BLaER1 treated with 17β-estradiol and CSF1 and Interleukin-3, amounts not matched to agents 10 nM and 100 nM (cell line): Measurements from ENCODE around the gene MGAT4B.

ENCODE experiments used
- H3K27ac ChIP-seq, 11 experiments: shearing (Covaris generic); formaldehyde crosslinking; 2 replicates each; pipeline ENCODE4 v1.8.1; 2022
- H3K27me3 ChIP-seq, 11 experiments: shearing (Covaris generic); formaldehyde crosslinking; 2 replicates each; pipeline ENCODE4 v1.8.1; 2022
- H3K36me3 ChIP-seq, 11 experiments: shearing (Covaris generic); formaldehyde crosslinking; 2 replicates each; pipeline ENCODE4 v1.8.1; 2022
- H3K4me1 ChIP-seq, 10 experiments: shearing (Covaris generic); formaldehyde crosslinking; 2 replicates each; pipeline ENCODE4 v1.8.1; 2022
- H3K4me2 ChIP-seq, 11 experiments: shearing (Covaris generic); formaldehyde crosslinking; 2 replicates each; pipeline ENCODE4 v1.8.1; 2022
- H3K4me3 ChIP-seq, 10 experiments: shearing (Covaris generic); formaldehyde crosslinking; 2 replicates each; pipeline ENCODE4 v1.8.1; 2022
- H3K9ac ChIP-seq, 11 experiments: shearing (Covaris generic); formaldehyde crosslinking; 2 replicates each; pipeline ENCODE4 v1.8.1; 2022
- H3K9me3 ChIP-seq, 11 experiments: shearing (Covaris generic); formaldehyde crosslinking; replicated peaks in 1 of 11; 2 replicates each; pipeline ENCODE4 v1.8.1; 2022
- H4K20me1 ChIP-seq, 11 experiments: shearing (Covaris generic); formaldehyde crosslinking; 2 replicates each; pipeline ENCODE4 v1.8.1; 2022
- Cebpa-rat ChIP-seq, 11 experiments: shearing (Covaris generic); IDR thresholded peaks; 2 replicates each; pipeline ENCODE4 v1.8.1; 2022

The MGAT4B gene

DNA sequence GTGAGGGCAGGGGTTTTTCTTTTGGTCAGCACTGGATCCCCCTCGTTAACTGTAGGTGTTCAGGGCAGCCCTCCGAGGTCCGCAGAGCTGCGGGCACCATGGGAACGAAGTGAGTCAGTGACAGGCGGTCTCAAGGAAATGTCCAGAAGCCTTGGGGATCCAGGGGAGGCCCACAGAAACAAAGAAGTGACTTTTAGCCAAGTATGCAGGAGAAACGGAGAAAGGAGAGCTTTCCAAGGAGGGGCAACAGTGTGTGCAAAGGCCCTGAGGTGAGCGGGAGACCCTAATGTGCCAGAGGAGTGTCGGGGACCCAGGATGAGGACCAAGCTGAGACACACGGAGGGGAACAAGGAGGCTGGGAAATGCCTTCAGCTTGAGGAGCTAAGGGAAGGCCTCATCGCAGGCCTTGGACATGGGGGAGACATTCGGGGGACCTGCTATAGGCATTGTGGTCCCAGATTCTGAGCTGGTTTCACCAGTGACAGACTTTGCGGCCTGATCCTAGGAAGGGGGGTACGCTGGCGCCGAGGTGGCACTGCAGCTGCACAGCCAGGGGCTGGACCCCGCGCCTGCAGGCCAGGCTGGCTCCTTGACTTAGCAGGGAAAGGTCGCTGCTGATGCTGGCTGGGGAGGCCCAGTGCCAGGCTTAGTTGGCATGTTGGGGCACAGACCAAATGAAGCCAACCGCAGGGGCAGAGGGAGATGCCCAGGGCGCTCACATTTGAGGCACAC, 9.6 kb downstream of the MGAT4B start:
- H3K27ac ChIP-seq, result peak overlapping the region; percentile 56 to 85 (median 75); a peak in 17 of 22 replicates

GRCh38 chr5:179795863-179796833, 10.5 kb downstream of the MGAT4B start:
- H3K4me2 ChIP-seq, result peak overlapping the region; percentile 83 to 99 (median 95)
- peak overlapping the region; percentile 74 to 87 (median 79) for H3K9ac ChIP-seq
- peaks cover 33 to 44% (median 42%) of the 10 kb centered on the region in 11 experiments for H3K36me3 ChIP-seq
- H3K4me3 ChIP-seq, result peak overlapping the region; percentile 54 to 75 (median 64)
- peaks cover 20 to 75% (median 46%) of the 10 kb centered on the region in 11 experiments; a peak in 20 of 22 replicates for H4K20me1 ChIP-seq
- no peaks in the 10 kb centered on the region for H3K9me3 ChIP-seq
- H3K27ac ChIP-seq, result peak overlapping the region; percentile 56 to 85 (median 75); a peak in 21 of 22 replicates
- no peak for TF ChIP-seq Cebpa-rat (IDR thresholded peaks at IDR 0.05)
- peaks cover 55 to 64% (median 60%) of the 10 kb centered on the region in 10 experiments for H3K4me1 ChIP-seq
- no peaks in the 10 kb centered on the region for H3K27me3 ChIP-seq

More for the DNA sequence above, 9.6 kb downstream of the MGAT4B start:
- no peaks in the 10 kb centered on the region for H3K9me3 ChIP-seq
- peak overlapping the region; percentile 83 to 99 (median 95) for H3K4me2 ChIP-seq
- peak overlapping the region; percentile 74 to 87 (median 79) for H3K9ac ChIP-seq
- peaks cover 33 to 49% (median 45%) of the 10 kb centered on the region in 11 experiments for H3K36me3 ChIP-seq
- H3K4me1 ChIP-seq, result peaks cover 51 to 61% (median 58%) of the 10 kb centered on the region in 10 experiments
- H4K20me1 ChIP-seq, result peaks cover 26 to 74% (median 55%) of the 10 kb centered on the region in 11 experiments
- no peaks in the 10 kb centered on the region for H3K27me3 ChIP-seq
- peak overlapping the region; percentile 54 to 75 (median 64) for H3K4me3 ChIP-seq
- TF ChIP-seq Cebpa-rat (IDR thresholded peaks at IDR 0.05), result no peak

DNA sequence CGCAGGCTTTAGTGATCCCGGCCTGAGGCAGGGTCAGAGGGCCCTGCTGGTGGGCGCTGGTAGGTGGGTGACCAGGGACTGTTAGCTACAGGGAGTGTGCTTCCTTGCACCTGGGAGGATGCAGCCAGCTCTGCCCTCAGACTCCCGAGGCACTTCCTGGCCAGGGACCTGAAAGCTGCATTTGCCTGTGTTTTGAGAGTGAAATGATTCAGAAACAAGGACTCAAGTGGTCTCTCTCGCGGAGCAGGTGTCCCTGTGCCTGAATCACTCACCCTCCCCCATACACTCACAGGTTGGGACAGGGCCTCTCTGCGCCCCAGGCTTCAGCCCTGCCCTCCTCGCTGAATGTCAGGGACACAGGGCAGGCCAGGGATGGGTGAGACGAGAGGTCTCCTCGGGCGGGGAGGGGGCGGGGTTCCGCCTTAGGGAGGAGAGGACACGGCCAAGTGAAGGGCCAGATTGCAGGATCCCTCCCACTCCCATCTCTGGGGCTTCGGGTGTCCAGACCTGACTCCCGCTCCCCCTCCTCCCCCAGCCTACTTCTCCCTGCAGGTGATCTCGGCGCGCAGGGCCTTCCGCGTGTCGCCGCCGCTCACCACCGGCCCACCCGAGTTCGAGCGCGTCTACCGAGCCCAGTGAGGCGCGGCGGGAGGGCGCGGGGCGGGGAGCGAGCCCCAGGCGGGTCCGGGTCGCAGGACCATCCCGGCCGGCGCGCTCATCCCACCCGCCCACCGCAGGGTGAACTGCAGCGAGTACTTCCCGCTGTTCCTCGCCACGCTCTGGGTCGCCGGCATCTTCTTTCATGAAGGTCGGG, 11.4 kb downstream of the MGAT4B start:
- Histone ChIP-seq H4K20me1 (peaks cover 17 to 67% (median 37%) of the 10 kb centered on the region in 11 experiments; a peak in 20 of 22 replicates), H3K36me3 (peaks cover 31 to 37% (median 33%) of the 10 kb centered on the region in 11 experiments), H3K4me3 (peak overlapping the region; percentile 54 to 75 (median 64)), H3K9ac (peak overlapping the region; percentile 74 to 87 (median 79); a peak in 21 of 22 replicates), H3K4me2 (peak overlapping the region; percentile 83 to 99 (median 95)), H3K27ac (peak overlapping the region in 5 of 11 experiments; percentile 42 to 85 (median 75); a peak in 11 of 22 replicates), H3K27me3 (no peaks in the 10 kb centered on the region), H3K4me1 (peaks cover 59 to 67% (median 63%) of the 10 kb centered on the region in 10 experiments), H3K9me3 (no peaks in the 10 kb centered on the region)
- no peak for TF ChIP-seq Cebpa-rat (IDR thresholded peaks at IDR 0.05)

GRCh38 chr5:179794575-179794974, 12.1 kb downstream of the MGAT4B start:
- peak overlapping the region; percentile 83 to 99 (median 95) for H3K4me2 ChIP-seq
- peak overlapping the region; percentile 11 to 75 (median 55); a peak in 15 of 20 replicates for H3K4me3 ChIP-seq
- peaks cover 24 to 30% (median 27%) of the 10 kb centered on the region in 11 experiments for H3K36me3 ChIP-seq
- TF ChIP-seq Cebpa-rat (IDR thresholded peaks at IDR 0.05), result no peak
- no peaks in the 10 kb centered on the region for H3K27me3 ChIP-seq
- peaks cover 59 to 67% (median 63%) of the 10 kb centered on the region in 10 experiments for H3K4me1 ChIP-seq
- peaks cover 15 to 60% (median 32%) of the 10 kb centered on the region in 11 experiments; a peak in 19 of 22 replicates for H4K20me1 ChIP-seq
- H3K9me3 ChIP-seq, result peaks cover 0 to under 1% (median 0%) of the 10 kb centered on the region in 11 experiments; a peak in 1 of 22 replicates
- peak overlapping the region in 10 of 11 experiments; percentile 52 to 84 (median 81); a peak in 14 of 22 replicates for H3K27ac ChIP-seq
- peak overlapping the region; percentile 64 to 85 (median 79) for H3K9ac ChIP-seq

- H3K27ac ChIP-seq, result peak overlapping the region in 10 of 11 experiments; percentile 52 to 84 (median 81); a peak in 21 of 22 replicates
- TF ChIP-seq Cebpa-rat (IDR thresholded peaks at IDR 0.05), result no peak
- peak overlapping the region; percentile 64 to 85 (median 79) for H3K9ac ChIP-seq
- peaks cover 59 to 67% (median 63%) of the 10 kb centered on the region in 10 experiments for H3K4me1 ChIP-seq
- H3K36me3 ChIP-seq, result peaks cover 20 to 26% (median 23%) of the 10 kb centered on the region in 11 experiments
- peaks cover 0 to 4% (median 0%) of the 10 kb centered on the region in 11 experiments; a peak in 4 of 22 replicates for H3K9me3 ChIP-seq
- H4K20me1 ChIP-seq, result peaks cover 15 to 56% (median 32%) of the 10 kb centered on the region in 11 experiments; a peak in 19 of 22 replicates
- no peaks in the 10 kb centered on the region for H3K27me3 ChIP-seq
- peak overlapping the region; percentile 11 to 75 (median 48); a peak in 16 of 20 replicates for H3K4me3 ChIP-seq
- H3K4me2 ChIP-seq, result peak overlapping the region; percentile 83 to 99 (median 95)
Measured at GRCh38 chr5:179794171-179794570, 12.5 kb downstream of the MGAT4B start.

GRCh38 chr5:179793468-179794139, 13.1 kb downstream of the MGAT4B start, which contains the start of gene LTC4S:
LTC4S (plus strand) TSS chr5:179793986; CDS start chr5:179794081, 95 bp downstream.
- peak within 1 kb of the TSS; percentile 11 to 75 (median 55); a peak in 16 of 20 replicates for H3K4me3 ChIP-seq
- H3K36me3 ChIP-seq, result peaks cover 15 to 20% (median 17%) of the 10 kb centered on the region in 11 experiments
- no peak for TF ChIP-seq Cebpa-rat (IDR thresholded peaks at IDR 0.05)
- peak within 1 kb of the TSS; percentile 83 to 99 (median 95) for H3K4me2 ChIP-seq
- peaks cover 12 to 55% (median 32%) of the 10 kb centered on the region in 11 experiments; a peak in 19 of 22 replicates for H4K20me1 ChIP-seq
- H3K4me1 ChIP-seq, result peaks cover 59 to 67% (median 64%) of the 10 kb centered on the region in 10 experiments
- H3K9ac ChIP-seq, result peak within 1 kb of the TSS; percentile 64 to 85 (median 79)
- no peaks in the 10 kb centered on the region for H3K27me3 ChIP-seq
- H3K9me3 ChIP-seq, result peaks cover 0 to 6% (median 0%) of the 10 kb centered on the region in 11 experiments; a peak in 4 of 22 replicates
- H3K27ac ChIP-seq, result peak within 1 kb of the TSS; percentile 45 to 84 (median 81)
